SK-N-SH treated with all-trans-retinoic acid at 6 μM for 48 hours (cell line): Measurements from ENCODE around the gene F2RL2.
"Not testable (repeated sequence)": the region's sequence is repeated elsewhere in the genome, so short reads cannot be mapped to it uniquely, and the experiment has no call there.

Experiments used
- ATAC-seq: fragments of 200-7000 bp; cut with Tn5 transposase; 3 replicates; pipeline ENCODE4 v1.9.1; 2020; ENCODE audit warnings: mild to moderate bottlenecking, moderate library complexity
- BACH2 ChIP-seq: fragments of 250-450 bp; sonication (Bioruptor Pico); IDR thresholded peaks from 2 replicates; pipeline ENCODE4 v1.9.0; 2021; ENCODE audit warnings: mild to moderate bottlenecking, borderline replicate concordance
- CREB5 ChIP-seq: fragments of 250-450 bp; sonication (Bioruptor Pico); IDR thresholded peaks from 2 replicates; pipeline ENCODE4 v1.5.1; 2020; ENCODE audit warnings: low read depth, mild to moderate bottlenecking, moderate library complexity
- CSDC2 ChIP-seq: fragments of 250-450 bp; sonication (Bioruptor Pico); IDR thresholded peaks from 2 replicates; pipeline ENCODE4 v1.5.0; 2020; ENCODE audit warnings: mild to moderate bottlenecking, moderate library complexity
- CSRNP3 ChIP-seq: fragments of 250-450 bp; sonication (Bioruptor Pico); IDR thresholded peaks from 2 replicates; pipeline ENCODE4 v1.5.1; 2021; ENCODE audit warnings: mild to moderate bottlenecking, moderate library complexity
- ESRRG ChIP-seq: fragments of 250-450 bp; sonication (Bioruptor Pico); IDR thresholded peaks from 2 replicates; pipeline ENCODE4 v1.6.1; 2021; ENCODE audit warnings: mild to moderate bottlenecking
- GLIS3 ChIP-seq: fragments of 250-450 bp; sonication (Bioruptor Pico); IDR thresholded peaks from 2 replicates; pipeline ENCODE4 v1.5.0; 2020; ENCODE audit warnings: mild to moderate bottlenecking, moderate library complexity
- ISL1 ChIP-seq: fragments of 250-450 bp; sonication (Bioruptor Pico); IDR thresholded peaks from 2 replicates; pipeline ENCODE4 v2.1.2; 2022; ENCODE audit warnings: mild to moderate bottlenecking, moderate library complexity
- OSR1 ChIP-seq: fragments of 250-450 bp; sonication (Bioruptor Pico); IDR thresholded peaks from 2 replicates; pipeline ENCODE4 v1.8.0; 2022; ENCODE audit warnings: moderate library complexity, mild to moderate bottlenecking, inconsistent platforms
- PATZ1 ChIP-seq: fragments of 250-450 bp; sonication (Bioruptor Pico); IDR thresholded peaks from 2 replicates; pipeline ENCODE4 v1.8.0; 2020; ENCODE audit warnings: mild to moderate bottlenecking, moderate library complexity, borderline replicate concordance
- POU6F1 ChIP-seq: fragments of 250-450 bp; sonication (Bioruptor Pico); IDR thresholded peaks from 2 replicates; pipeline ENCODE4 v1.8.0; 2021; ENCODE audit warnings: low read depth, mild to moderate bottlenecking, moderate library complexity, borderline replicate concordance
- PPARA ChIP-seq: fragments of 250-450 bp; sonication (Bioruptor Pico); IDR thresholded peaks from 2 replicates; pipeline ENCODE4 v1.5.0; 2020; ENCODE audit warnings: mild to moderate bottlenecking, borderline replicate concordance
- RARB ChIP-seq: fragments of 250-450 bp; sonication (Bioruptor Pico); IDR thresholded peaks from 2 replicates; pipeline ENCODE4 v1.8.0; 2021; ENCODE audit warnings: mild to moderate bottlenecking, moderate library complexity
- SNAI2 ChIP-seq: fragments of 250-450 bp; sonication (Bioruptor Pico); IDR thresholded peaks from 2 replicates; pipeline ENCODE4 v1.5.0; 2020; ENCODE audit warnings: mild to moderate bottlenecking, moderate library complexity
- TCF4 ChIP-seq: fragments of 250-450 bp; sonication (Bioruptor Pico); IDR thresholded peaks from 2 replicates; pipeline ENCODE4 v1.8.0; 2021; ENCODE audit warnings: mild to moderate bottlenecking, moderate library complexity, borderline replicate concordance
- TOX ChIP-seq: fragments of 250-450 bp; sonication (Bioruptor Pico); IDR thresholded peaks from 2 replicates; pipeline ENCODE4 v1.8.0; 2021; ENCODE audit warnings: mild to moderate bottlenecking, moderate library complexity, borderline replicate concordance
- TSHZ2 ChIP-seq: fragments of 250-450 bp; sonication (Bioruptor Pico); IDR thresholded peaks from 2 replicates; pipeline ENCODE4 v1.5.0; 2020; ENCODE audit warnings: mild to moderate bottlenecking, moderate library complexity
- ZC3H10 ChIP-seq: fragments of 250-450 bp; sonication (Bioruptor Pico); IDR thresholded peaks from 2 replicates; pipeline ENCODE4 v1.5.1; 2021; ENCODE audit warnings: mild to moderate bottlenecking, moderate library complexity
- ZFP3 ChIP-seq: fragments of 250-450 bp; sonication (Bioruptor Pico); IDR thresholded peaks from 2 replicates; pipeline ENCODE4 v1.5.0; 2020; ENCODE audit warnings: mild to moderate bottlenecking, moderate library complexity
- ZNF565 ChIP-seq: fragments of 450-650 bp; formaldehyde crosslinking; conservative IDR thresholded peaks from 2 replicates; pipeline ENCODE4 v1.5.0; 2020; ENCODE audit warnings: low read depth, mild to moderate bottlenecking, moderate library complexity
- ZNF70 ChIP-seq: fragments of 450-650 bp; formaldehyde crosslinking; IDR thresholded peaks from 2 replicates; pipeline ENCODE4 v1.5.0; 2020; ENCODE audit warnings: mild to moderate bottlenecking, moderate library complexity
- ZNF8 ChIP-seq: fragments of 450-650 bp; formaldehyde crosslinking; IDR thresholded peaks from 2 replicates; pipeline ENCODE4 v1.5.0; 2020; ENCODE audit warnings: mild to moderate bottlenecking, moderate library complexity

F2RL2 gene

GRCh38 chr5:76606701-76607100 lies 16.5 kb downstream of the F2RL2 start:
- ATAC-seq: peak; percentile 30
- TF ChIP-seq GLIS3 (no peak), ESRRG (CRISPR knock-in tag) (no peak), ZNF70 (CRISPR knock-in tag) (no peak), TCF4 (CRISPR knock-in tag) (no peak)
- TF ChIP-seq, all 23 proteins: peak for 0

- no peak for ATAC-seq
- TF ChIP-seq ZNF8: no peak
- TF ChIP-seq CSDC2 (CRISPR knock-in tag): no peak
- no peak for TF ChIP-seq PPARA (CRISPR knock-in tag)
- no peak for TF ChIP-seq SNAI2 (CRISPR knock-in tag)
- no peak for TF ChIP-seq PATZ1
- no peak for TF ChIP-seq RARB (CRISPR knock-in tag)
- TF ChIP-seq ZNF565 (CRISPR knock-in tag): no peak
- TF ChIP-seq TCF4 (CRISPR knock-in tag): no peak
- no peak for TF ChIP-seq CSRNP3
- TF ChIP-seq, all 23 proteins: peak for 0
These were observed 18.4 kb downstream of the F2RL2 start for GRCh38 chr5:76604838-76605237.

GRCh38 chr5:76603991-76604390 lies 19.2 kb downstream of the F2RL2 start:
- not testable (repeated sequence) for ATAC-seq

GRCh38 chr5:76602094-76602726 lies 21.0 kb downstream of the F2RL2 start:
- ATAC-seq: peak; percentile 66
- TF ChIP-seq ZNF565 (CRISPR knock-in tag): no peak
- TF ChIP-seq ZC3H10: no peak
- no peak for TF ChIP-seq BACH2 (CRISPR knock-in tag)
- TF ChIP-seq GLIS3: no peak
- no peak for TF ChIP-seq CSDC2 (CRISPR knock-in tag)
- TF ChIP-seq SNAI2 (CRISPR knock-in tag): no peak
- no peak for TF ChIP-seq ISL1
- TF ChIP-seq PATZ1: no peak
- no peak for TF ChIP-seq TCF4 (CRISPR knock-in tag)
- TF ChIP-seq CSRNP3: no peak
- no peak for TF ChIP-seq RARB (CRISPR knock-in tag)
- TF ChIP-seq ZNF8: no peak
- no peak for TF ChIP-seq PPARA (CRISPR knock-in tag)
- no peak for TF ChIP-seq POU6F1 (CRISPR knock-in tag)
- TF ChIP-seq TSHZ2 (CRISPR knock-in tag): no peak
- TF ChIP-seq OSR1: no peak
- TF ChIP-seq TOX (CRISPR knock-in tag): no peak
- no peak for TF ChIP-seq ZFP3 (CRISPR knock-in tag)
- TF ChIP-seq CREB5 (CRISPR knock-in tag): no peak
